ENCODE results near the gene FLAD1.

DNA sequence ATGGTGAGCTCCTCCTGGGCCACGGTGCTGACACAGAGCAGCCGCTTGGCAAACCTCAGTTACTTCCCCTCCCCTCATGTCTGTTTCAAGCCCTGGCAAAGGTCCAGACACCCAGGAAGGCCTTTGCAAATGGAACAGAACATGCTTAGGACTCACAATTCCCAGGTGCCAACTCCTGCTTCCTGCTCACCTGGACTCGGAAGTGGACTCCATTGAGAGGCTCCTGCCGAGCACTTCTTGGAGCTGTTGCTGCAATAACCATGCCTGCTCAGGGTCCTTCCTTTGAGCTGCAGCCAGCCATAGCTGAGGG is 39.7 kb downstream of the FLAD1 start:
- TF ChIP-seq, protein P1, sequence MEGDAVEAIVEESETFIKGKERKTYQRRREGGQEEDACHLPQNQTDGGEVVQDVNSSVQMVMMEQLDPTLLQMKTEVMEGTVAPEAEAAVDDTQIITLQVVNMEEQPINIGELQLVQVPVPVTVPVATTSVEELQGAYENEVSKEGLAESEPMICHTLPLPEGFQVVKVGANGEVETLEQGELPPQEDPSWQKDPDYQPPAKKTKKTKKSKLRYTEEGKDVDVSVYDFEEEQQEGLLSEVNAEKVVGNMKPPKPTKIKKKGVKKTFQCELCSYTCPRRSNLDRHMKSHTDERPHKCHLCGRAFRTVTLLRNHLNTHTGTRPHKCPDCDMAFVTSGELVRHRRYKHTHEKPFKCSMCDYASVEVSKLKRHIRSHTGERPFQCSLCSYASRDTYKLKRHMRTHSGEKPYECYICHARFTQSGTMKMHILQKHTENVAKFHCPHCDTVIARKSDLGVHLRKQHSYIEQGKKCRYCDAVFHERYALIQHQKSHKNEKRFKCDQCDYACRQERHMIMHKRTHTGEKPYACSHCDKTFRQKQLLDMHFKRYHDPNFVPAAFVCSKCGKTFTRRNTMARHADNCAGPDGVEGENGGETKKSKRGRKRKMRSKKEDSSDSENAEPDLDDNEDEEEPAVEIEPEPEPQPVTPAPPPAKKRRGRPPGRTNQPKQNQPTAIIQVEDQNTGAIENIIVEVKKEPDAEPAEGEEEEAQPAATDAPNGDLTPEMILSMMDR (IDR thresholded peaks at IDR 0.05), result no peak
- TF ChIP-seq POLR2A (IDR thresholded peaks at IDR 0.05), result no peak
- TF ChIP-seq POLR2AphosphoS5 (IDR thresholded peaks at IDR 0.05), result no peak
- no peak for TF ChIP-seq EP300 (IDR thresholded peaks at IDR 0.05)
